ENCODE data around the gene LGALS9B. TPM values are rescaled to one million over a fixed set of nuclear protein-coding genes. Genes with fewer than 3 reads are reported as not detected.
A peak's percentile ranks its signal among the peaks of the same experiment; 100 is the strongest.
"Not testable (repeated sequence)": the region's sequence is repeated elsewhere in the genome, so short reads cannot be mapped to it uniquely, and the experiment has no call there.

Gene LGALS9B
- total RNA-seq, 4 donors from 2014 or later = 2.9 to 20.8 (median 13.0) TPM

GRCh38 chr17:20492099-20492498, 24.8 kb upstream of the LGALS9B start:
- WGBS, 2 donors = 67% methylated on average over 1 of the region's 6 CpGs; no CpG with 5 or more reads in 1 of the 2 donors
- H3K27me3 ChIP-seq; H3K4me1 ChIP-seq; H3K36me3 ChIP-seq; intact Hi-C loops (cut with DNase I); DNase-seq; H3K27ac ChIP-seq; H3K9me3 ChIP-seq: not testable (repeated sequence)
- H3K4me3 ChIP-seq = peak overlapping the region in 1 of 4 donors; percentile 23

DNA sequence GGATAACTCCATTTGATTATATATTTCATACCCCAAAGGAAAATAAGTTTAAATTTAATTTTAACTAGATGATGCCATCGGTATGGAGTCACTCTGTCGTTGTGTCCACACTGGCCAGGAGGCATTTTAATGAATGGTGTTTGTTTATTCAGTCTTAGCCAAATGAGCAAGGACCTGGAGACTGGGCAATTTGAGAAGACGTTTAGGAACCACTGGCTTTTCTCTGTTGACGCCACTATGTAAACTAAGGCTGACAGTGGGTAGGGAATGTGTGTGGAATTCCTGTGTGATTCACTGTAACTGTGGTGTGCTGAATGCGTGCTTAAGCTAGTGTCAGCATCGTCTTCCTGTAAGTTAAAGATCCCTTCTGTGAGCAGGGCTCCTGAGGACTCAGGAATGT, 17.6 kb upstream of the LGALS9B start:
- H3K27ac ChIP-seq; H3K4me3 ChIP-seq; DNase-seq; intact Hi-C loops (cut with DNase I); H3K27me3 ChIP-seq; H3K9me3 ChIP-seq; H3K36me3 ChIP-seq; H3K4me1 ChIP-seq: not testable (repeated sequence)
- 19 to 20% methylated on average over 1 to 4 of the region's 6 CpGs for WGBS, 2 donors

DNA sequence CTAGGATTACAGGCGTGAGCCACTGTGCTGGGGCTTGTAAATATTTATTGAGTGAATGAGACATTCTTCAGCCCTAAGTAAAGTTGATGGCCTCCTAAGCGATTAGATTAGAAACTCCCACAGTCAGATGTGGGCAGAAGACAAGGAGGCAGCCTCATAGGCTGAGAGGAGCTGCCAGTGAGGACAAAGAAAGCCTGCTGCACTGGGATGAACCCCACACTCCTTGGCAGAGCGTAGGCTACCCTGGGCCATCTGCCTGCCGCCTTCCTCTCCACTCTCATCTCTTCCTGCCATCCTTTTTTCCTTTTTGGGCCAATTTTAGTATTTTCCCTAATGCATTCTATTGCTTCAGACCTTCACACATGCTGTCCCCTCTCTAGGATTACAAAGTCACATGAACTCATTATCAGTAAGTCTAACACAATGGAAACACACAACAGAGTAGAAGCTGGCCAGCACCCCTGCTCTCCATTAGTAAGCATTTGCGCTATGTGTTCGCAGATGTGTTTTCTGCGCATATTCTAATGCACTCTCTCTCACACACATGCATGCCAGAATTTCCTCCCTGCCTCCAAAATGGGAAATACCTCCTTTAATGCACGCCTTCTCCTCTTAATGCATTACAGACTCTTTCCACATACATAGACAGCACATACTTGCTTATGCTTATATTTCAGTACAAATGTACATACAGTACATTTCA, 12.7 kb upstream of the LGALS9B start:
- H3K9me3 ChIP-seq; H3K4me3 ChIP-seq; intact Hi-C loops (cut with DNase I); H3K27me3 ChIP-seq; H3K27ac ChIP-seq; DNase-seq; H3K36me3 ChIP-seq: not testable (repeated sequence)
- peaks cover 5 to 27% (median 8%) of the 10 kb centered on the region in 3 donors for H3K4me1 ChIP-seq
- WGBS, 2 donors = 84 to 95% methylated on average over 5 to 6 of the region's 8 CpGs

- DNase-seq; H3K36me3 ChIP-seq; H3K27me3 ChIP-seq; H3K9me3 ChIP-seq; intact Hi-C loops (cut with DNase I); H3K4me3 ChIP-seq: not testable (repeated sequence)
- 21 to 25% methylated on average over 1 of the region's 4 CpGs for WGBS, 2 donors
- H3K4me1 ChIP-seq = peaks cover 5 to 30% (median 8%) of the 10 kb centered on the region in 3 donors
- H3K27ac ChIP-seq = peak overlapping the region; percentile 55 to 83 (median 76)
Measured at GRCh38 chr17:20477398-20478071, 10.2 kb upstream of the LGALS9B start.

- 42 to 50% methylated on average over 1 to 4 of the region's 8 CpGs for WGBS, 2 donors
- peak overlapping the region in 3 of 4 donors; percentile 61 to 77 (median 69) for H3K27ac ChIP-seq
- peaks cover 5 to 30% (median 8%) of the 10 kb centered on the region in 3 donors for H3K4me1 ChIP-seq
- H3K36me3 ChIP-seq; H3K4me3 ChIP-seq; H3K9me3 ChIP-seq; intact Hi-C loops (cut with DNase I); DNase-seq; H3K27me3 ChIP-seq: not testable (repeated sequence)
Measured at GRCh38 chr17:20475137-20475831, 7.9 kb upstream of the LGALS9B start.

DNA sequence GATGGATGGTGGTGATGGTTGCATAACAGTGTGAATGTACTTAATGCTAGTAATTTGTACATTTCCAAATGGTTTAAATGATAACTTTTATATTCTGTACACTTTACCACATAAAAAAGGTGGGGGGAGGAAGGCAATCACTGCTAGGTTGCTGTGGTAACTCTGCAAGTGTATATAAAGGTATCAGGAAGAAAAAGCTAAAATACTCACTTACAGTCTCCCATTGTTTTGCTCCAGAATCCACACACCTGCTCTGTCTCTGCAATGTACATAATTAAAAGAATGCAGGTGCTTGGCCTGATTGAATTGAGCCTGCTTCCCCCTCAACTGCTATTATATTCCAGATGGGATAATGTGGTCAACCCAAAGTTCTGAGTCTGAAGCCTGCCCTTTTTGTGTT, 6.7 kb upstream of the LGALS9B start:
- H3K27me3 ChIP-seq; H3K4me3 ChIP-seq; DNase-seq; H3K9me3 ChIP-seq; H3K27ac ChIP-seq; intact Hi-C loops (cut with DNase I); H3K36me3 ChIP-seq: not testable (repeated sequence)
- H3K4me1 ChIP-seq = peaks cover 5 to 30% (median 8%) of the 10 kb centered on the region in 3 donors

GRCh38 chr17:20469946-20470345, 2.6 kb upstream of the LGALS9B start:
- H3K9me3 ChIP-seq; H3K4me3 ChIP-seq; H3K27me3 ChIP-seq; H3K36me3 ChIP-seq; intact Hi-C loops (cut with DNase I); DNase-seq; H3K27ac ChIP-seq: not testable (repeated sequence)
- 80% methylated on average over 1 of the region's 4 CpGs; no CpG with 5 or more reads in 1 of the 2 donors for WGBS, 2 donors
- H3K4me1 ChIP-seq = peaks cover 0 to 10% (median 0%) of the 10 kb centered on the region in 3 donors

DNA sequence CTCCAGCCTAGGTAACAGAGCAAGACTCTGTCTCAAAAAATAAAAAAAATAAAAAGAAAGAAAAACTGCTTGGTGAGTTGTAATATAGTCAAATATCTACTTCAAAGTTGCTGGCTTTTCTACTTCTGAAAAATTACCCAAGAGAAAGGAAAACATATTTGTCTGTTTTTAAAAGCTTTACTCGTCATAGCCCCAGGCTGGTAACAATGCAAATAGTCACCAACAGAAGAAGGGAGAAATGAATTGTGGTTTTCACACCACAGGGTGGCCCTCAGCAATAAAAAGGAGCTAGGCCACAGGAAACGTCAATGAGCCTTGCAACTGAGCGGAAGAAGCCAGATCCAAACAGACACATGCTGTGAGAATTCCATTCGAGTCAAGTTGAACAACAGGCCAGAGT, 1.8 kb upstream of the LGALS9B start:
- H3K27ac ChIP-seq; H3K4me3 ChIP-seq; H3K27me3 ChIP-seq; H3K9me3 ChIP-seq; intact Hi-C loops (cut with DNase I); DNase-seq; H3K36me3 ChIP-seq: not testable (repeated sequence)
- H3K4me1 ChIP-seq = peaks cover 0 to 13% (median 0%) of the 10 kb centered on the region in 3 donors
- WGBS, 2 donors = no CpG with 5 or more reads among the region's 4 CpGs

DNA sequence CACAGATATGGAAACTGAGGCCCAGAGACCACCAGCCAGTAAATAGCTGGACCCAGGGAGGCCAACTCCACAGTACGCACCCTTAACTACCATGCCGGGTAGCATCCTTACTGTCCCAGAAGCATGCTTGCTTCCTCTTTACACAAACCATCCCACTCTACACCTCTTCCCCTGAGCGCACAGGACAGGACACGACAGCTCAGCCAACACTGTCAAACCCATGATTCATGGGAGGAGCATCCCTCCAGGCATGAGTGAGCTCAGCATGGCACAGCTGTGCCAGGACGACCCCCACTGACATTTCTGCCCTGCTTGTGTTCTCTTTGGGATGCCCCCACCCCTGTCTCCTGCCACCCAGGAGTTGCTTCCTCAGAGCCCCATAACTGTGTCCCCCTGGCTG, 340 bp downstream of the LGALS9B start:
- Histone ChIP-seq H3K27ac (peak overlapping the region; percentile 53 to 74 (median 62)), H3K4me1 (peaks cover 0 to 13% (median 0%) of the 10 kb centered on the region in 3 donors), H3K4me3 (peak overlapping the region in 1 of 4 donors; percentile 26)
- 40% methylated on average over 4 of the region's 5 CpGs; no CpG with 5 or more reads in 1 of the 2 donors for WGBS, 2 donors
- DNase-seq; H3K36me3 ChIP-seq; H3K9me3 ChIP-seq; intact Hi-C loops (cut with DNase I); H3K27me3 ChIP-seq: not testable (repeated sequence)

GRCh38 chr17:20466553-20466952, 786 bp downstream of the LGALS9B start:
- H3K9me3 ChIP-seq; intact Hi-C loops (cut with DNase I); H3K27ac ChIP-seq; DNase-seq; H3K4me3 ChIP-seq; H3K36me3 ChIP-seq; H3K27me3 ChIP-seq: not testable (repeated sequence)
- H3K4me1 ChIP-seq = peaks cover 0 to 13% (median 0%) of the 10 kb centered on the region in 3 donors
- 79 to 100% methylated on average over 1 to 2 of the region's 5 CpGs for WGBS, 2 donors

- H3K9me3 ChIP-seq; H3K27ac ChIP-seq; H3K4me3 ChIP-seq; H3K36me3 ChIP-seq; intact Hi-C loops (cut with DNase I); DNase-seq; H3K27me3 ChIP-seq: not testable (repeated sequence)
- H3K4me1 ChIP-seq = peaks cover 0 to 13% (median 0%) of the 10 kb centered on the region in 3 donors
- WGBS, 2 donors = no CpG with 5 or more reads among the region's 12 CpGs
Measured at GRCh38 chr17:20465535-20465934, 1.8 kb downstream of the LGALS9B start.

DNA sequence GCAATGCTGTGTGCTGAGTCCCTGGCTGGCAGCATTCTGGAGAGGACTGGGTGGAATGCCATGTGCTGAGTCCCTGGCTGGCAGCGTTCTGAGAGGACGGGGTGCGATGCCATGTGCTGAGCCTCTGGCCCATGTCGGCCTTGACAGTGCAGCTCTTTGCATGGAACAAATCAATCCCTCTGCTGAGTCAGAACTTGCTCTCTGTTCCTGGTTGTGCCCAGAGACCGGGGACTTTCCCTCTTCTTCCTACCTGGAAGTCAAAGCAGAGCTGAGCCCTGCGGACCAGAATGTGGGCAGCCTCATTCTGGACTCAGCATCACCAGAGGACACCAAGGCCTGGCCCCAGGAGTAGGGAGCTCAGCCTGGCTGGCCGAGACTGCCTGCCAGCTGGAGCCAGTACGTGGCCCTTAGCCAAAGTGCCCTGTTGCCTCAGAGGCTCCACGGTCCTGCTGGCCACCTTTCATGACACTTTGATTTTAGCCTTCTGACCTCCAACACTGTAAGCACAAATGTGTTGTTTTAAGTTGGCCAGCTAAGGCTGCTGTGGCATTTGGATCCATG, 2.4 kb downstream of the LGALS9B start:
- H3K27me3 ChIP-seq; DNase-seq; H3K27ac ChIP-seq; H3K36me3 ChIP-seq; H3K4me3 ChIP-seq; H3K9me3 ChIP-seq; intact Hi-C loops (cut with DNase I): not testable (repeated sequence)
- peaks cover 0 to 13% (median 0%) of the 10 kb centered on the region in 3 donors for H3K4me1 ChIP-seq
- WGBS, 2 donors = no CpG with 5 or more reads among the region's 9 CpGs
